A673 (cell line): ENCODE data around the gene PIANP.

Source experiments
- CTCF ChIP-seq: fragments of 300-800, 200-600 bp; sonication (generic); conservative IDR thresholded peaks from 2 replicates; pipeline ENCODE4 v1.5.1; 2017; ENCODE audit warnings: low read depth, mild to moderate bottlenecking, antibody characterized with exemption, low read length, moderate library complexity, mixed read lengths
- EZH2 ChIP-seq: fragments of 200-600 bp; sonication (generic); IDR thresholded peaks from 2 replicates; pipeline ENCODE4 v1.6.1; 2017; ENCODE audit warnings: borderline replicate concordance, low read depth, mild to moderate bottlenecking, mixed read lengths, antibody characterized with exemption, low read length; ENCODE audit not compliant: poor library complexity, severe bottlenecking

- no peak for TF ChIP-seq CTCF
- TF ChIP-seq EZH2 = no peak
Measured at GRCh38 chr12:6736754-6737153, 36.1 kb upstream of the PIANP start.
